CD4-positive, CD25-positive, alpha-beta regulatory T cell (primary cell): Measurements from ENCODE around the gene ACOT11. TPM values are rescaled to one million over a fixed set of nuclear protein-coding genes. Genes with fewer than 3 reads are reported as not detected.

Experiments
- ATAC-seq, 2 donors: fragments of 150-1000 bp; cut with Tn5 transposase; one replicate each; pipeline ENCODE4 v1.10.0; 2021; ENCODE audit warnings: low read depth in 2 of 2, moderate number of reproducible peaks in 2 of 2, moderate library complexity in 1 of 2
- DNase-seq, 3 donors: peaks; one replicate each; pipeline versions ENCODE4 v3.0.0 to v3.0.0-alpha.2; 2012 to 2022; ENCODE audit warnings: mixed read lengths in 1 of 3
- H3K27ac ChIP-seq: one replicate; pipeline ENCODE4 v1.7.0; 2013; ENCODE audit warnings: mild to moderate bottlenecking, low read length; ENCODE audit not compliant: insufficient read depth, poor library complexity, severe bottlenecking
- H3K27me3 ChIP-seq: one replicate; pipeline ENCODE4 v1.7.0; 2013; ENCODE audit warnings: low read length; ENCODE audit not compliant: control insufficient read depth, insufficient read depth
- H3K36me3 ChIP-seq: one replicate; pipeline ENCODE4 v1.7.0; 2013; ENCODE audit warnings: mild to moderate bottlenecking, low read length, moderate library complexity; ENCODE audit not compliant: control insufficient read depth, insufficient read depth
- H3K4me1 ChIP-seq: 2 replicates; pipeline ENCODE4 v1.7.0; 2013; ENCODE audit warnings: mild to moderate bottlenecking, low read length; ENCODE audit not compliant: insufficient read depth, control insufficient read depth, poor library complexity, severe bottlenecking
- H3K4me3 ChIP-seq: one replicate; pipeline ENCODE4 v1.7.0; 2013; ENCODE audit warnings: low read depth, mild to moderate bottlenecking, low read length, moderate library complexity
- H3K9me3 ChIP-seq, 2 experiments: 1 replicate in 1 of 2; 2 replicates in 1 of 2; pipeline ENCODE4 v1.7.0; 2013; ENCODE audit warnings: low read length in 2 of 2, mild to moderate bottlenecking in 1 of 2, moderate library complexity in 1 of 2; ENCODE audit not compliant: control insufficient read depth in 2 of 2
- H3K27ac Mint-ChIP-seq, 3 donors: one replicate each; pipeline ENCODE4 v1.8.0; 2020 to 2022; ENCODE audit warnings: mild to moderate bottlenecking in 3 of 3, mixed read lengths in 3 of 3, moderate library complexity in 2 of 3
- H3K27me3 Mint-ChIP-seq: one replicate; pipeline ENCODE4 v1.8.0; 2022; ENCODE audit warnings: mild to moderate bottlenecking, mixed read lengths
- H3K36me3 Mint-ChIP-seq: one replicate; pipeline ENCODE4 v1.8.0; 2020; ENCODE audit warnings: mixed read lengths
- H3K4me1 Mint-ChIP-seq, 4 donors: one replicate each; pipeline ENCODE4 v1.8.0; 2020 to 2022; ENCODE audit warnings: mixed read lengths in 4 of 4, mild to moderate bottlenecking in 1 of 4
- H3K4me3 Mint-ChIP-seq, 4 donors: one replicate each; pipeline ENCODE4 v1.8.0; 2020 to 2022; ENCODE audit warnings: mild to moderate bottlenecking in 4 of 4, mixed read lengths in 4 of 4, moderate library complexity in 3 of 4
- H3K9me3 Mint-ChIP-seq, 7 donors: one replicate each; pipeline ENCODE4 v1.8.0; 2020 to 2022; ENCODE audit warnings: mixed read lengths in 7 of 7, mild to moderate bottlenecking in 3 of 7, moderate library complexity in 2 of 7
- polyA plus RNA-seq, 4 donors: library from polyadenylated mRNA; unstranded; fragments of 300-500 nt; fragmentation: Illumina TruSeq; gene quantifications; one replicate each; pipeline ENCODE4 v1.2.3, GENCODE V29; 2021
- total RNA-seq: library from RNA; stranded (reverse); gene quantifications from one replicate; pipeline ENCODE4 v1.2.3, GENCODE V29; 2022

ACOT11 gene
- total and polyA plus RNA-seq, 5 donors from 2014 or later, result 0.15 to 0.36 (median 0.15) TPM; not detected in 2

DNA sequence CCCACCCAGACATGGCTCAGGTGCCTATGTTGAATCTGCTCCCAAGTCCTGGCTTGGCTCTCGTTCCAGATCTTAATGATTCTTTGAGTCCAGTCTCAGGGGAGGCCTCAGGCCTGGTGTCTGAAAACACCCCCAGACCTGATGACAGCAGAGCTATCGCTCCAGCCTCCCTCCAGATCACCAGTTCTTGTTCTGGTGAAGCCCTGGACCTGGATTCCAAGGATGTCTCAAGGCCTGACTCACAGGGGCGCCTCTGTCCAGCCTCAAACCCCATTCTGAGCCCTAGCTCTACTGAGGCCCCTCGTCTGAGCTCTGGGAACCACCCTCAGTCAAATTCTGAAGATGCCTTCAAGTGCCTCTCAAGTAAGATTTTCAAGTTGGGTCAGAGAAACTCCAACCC lies 105.0 kb downstream of the ACOT11 start:
- no peak for ATAC-seq
- DNase-seq, result no peak
- no peaks in the 10 kb centered on the region for H3K27me3 ChIP-seq
- no peaks in the 10 kb centered on the region for H3K36me3 ChIP-seq
- no peak overlapping the region for H3K4me3 ChIP-seq
- H3K9me3 ChIP-seq, result peaks cover 0 to 3% of the 10 kb centered on the region in 2 experiments
- peaks cover 0 to 3% (median 2%) of the 10 kb centered on the region in 7 donors for H3K9me3 Mint-ChIP-seq
- no peaks in the 10 kb centered on the region for H3K4me1 ChIP-seq
- no peaks in the 10 kb centered on the region for H3K36me3 Mint-ChIP-seq
- no peaks in the 10 kb centered on the region for H3K4me1 Mint-ChIP-seq
- H3K27ac Mint-ChIP-seq, result no peak overlapping the region
- no peak overlapping the region for H3K4me3 Mint-ChIP-seq
- peaks cover 20% of the 10 kb centered on the region for H3K27me3 Mint-ChIP-seq
- H3K27ac ChIP-seq, result no peak overlapping the region

GRCh38 chr1:54658164-54658913 lies 110.3 kb downstream of the ACOT11 start:
- ATAC-seq, result no peak
- H3K4me3 ChIP-seq, result no peak overlapping the region
- DNase-seq, result no peak

More at GRCh38 chr1:54658164-54658913, 110.3 kb downstream of the ACOT11 start:
- H3K9me3 ChIP-seq, result peaks cover 0 to 10% of the 10 kb centered on the region in 2 experiments
- Mint-ChIP-seq H3K27me3 (peaks cover 15% of the 10 kb centered on the region), H3K27ac (no peak overlapping the region), H3K9me3 (peaks cover 0 to 11% (median 3%) of the 10 kb centered on the region in 7 donors), H3K4me3 (no peak overlapping the region), H3K4me1 (no peaks in the 10 kb centered on the region), H3K36me3 (no peaks in the 10 kb centered on the region)
- H3K4me1 ChIP-seq, result no peaks in the 10 kb centered on the region
- no peak overlapping the region for H3K27ac ChIP-seq
- no peaks in the 10 kb centered on the region for H3K27me3 ChIP-seq
- H3K36me3 ChIP-seq, result no peaks in the 10 kb centered on the region

Other genes with a start within 250 kb of the ACOT11 start
- 30.6 TPM for gene SSBP3, start 141.8 kb upstream of the ACOT11 start, total RNA-seq
- 1 to 10 TPM; 5.4 to 7.4 (median 6.9) TPM for gene SSBP3, start 141.8 kb upstream of the ACOT11 start, polyA plus RNA-seq
- gene FAM151A, start 75.3 kb downstream of the ACOT11 start, total RNA-seq, result not detected
- gene FAM151A, start 75.3 kb downstream of the ACOT11 start, polyA plus RNA-seq, result not detected
- gene MROH7, start 93.6 kb downstream of the ACOT11 start, total RNA-seq, result not detected
- gene MROH7, start 93.6 kb downstream of the ACOT11 start, polyA plus RNA-seq, result not detected
- 7.7 TPM for gene TTC4, start 167.6 kb downstream of the ACOT11 start, total RNA-seq
- gene TTC4, start 167.6 kb downstream of the ACOT11 start, polyA plus RNA-seq, result 10 to 100 TPM; 17.4 to 27.1 (median 22.5) TPM
- gene PARS2, start 216.3 kb downstream of the ACOT11 start, total RNA-seq, result 0.49 TPM
- 1 to 10 TPM; 2.9 to 5.6 (median 3.6) TPM for gene PARS2, start 216.3 kb downstream of the ACOT11 start, polyA plus RNA-seq